HG02840 (cell line): ENCODE measurements around the gene PIP5KL1.

ENCODE experiments used
- ATAC-seq: cut with Tn5 transposase; IDR thresholded peaks from one replicate; pipeline ENCODE4 v1.9.1; 2021; ENCODE audit warnings: mild to moderate bottlenecking, moderate library complexity, moderate number of reproducible peaks; ENCODE audit not compliant: unreplicated experiment, low FRiP score

PIP5KL1 gene

GRCh38 chr9:127935765-127936221 lies 5.2 kb upstream of the PIP5KL1 start:
- no peak for ATAC-seq

GRCh38 chr9:127934986-127935385 lies 4.4 kb upstream of the PIP5KL1 start:
- ATAC-seq: no peak

- no peak for ATAC-seq
Measured at GRCh38 chr9:127934248-127934647, 3.7 kb upstream of the PIP5KL1 start.

- ATAC-seq: no peak
Measured at GRCh38 chr9:127931092-127931881, 710 bp upstream of the PIP5KL1 start.

GRCh38 chr9:127929625-127929979 lies 975 bp downstream of the PIP5KL1 start:
- no peak for ATAC-seq

- no peak for ATAC-seq
Measured at GRCh38 chr9:127928676-127929624, 1.6 kb downstream of the PIP5KL1 start.

- ATAC-seq: no peak
Measured at GRCh38 chr9:127927988-127928675, 2.4 kb downstream of the PIP5KL1 start.

- no peak for ATAC-seq
Measured at GRCh38 chr9:127927201-127927987, 3.2 kb downstream of the PIP5KL1 start.

- no peak for ATAC-seq
Measured at GRCh38 chr9:127926906-127927200, 3.7 kb downstream of the PIP5KL1 start.

- no peak for ATAC-seq
Measured at GRCh38 chr9:127925959-127926905, 4.3 kb downstream of the PIP5KL1 start.

- no peak for ATAC-seq
Measured at GRCh38 chr9:127924736-127925444, 5.7 kb downstream of the PIP5KL1 start.

- ATAC-seq: no peak
Measured at GRCh38 chr9:127923771-127924170, 6.8 kb downstream of the PIP5KL1 start.

GRCh38 chr9:127923046-127923445 lies 7.5 kb downstream of the PIP5KL1 start:
- ATAC-seq: no peak

- ATAC-seq: no peak
Measured at GRCh38 chr9:127921557-127922120, 8.9 kb downstream of the PIP5KL1 start.

GRCh38 chr9:127920794-127921193 lies 9.8 kb downstream of the PIP5KL1 start:
- ATAC-seq: no peak

- no peak for ATAC-seq
Measured at GRCh38 chr9:127919253-127919815, 11.2 kb downstream of the PIP5KL1 start.

GRCh38 chr9:127918183-127919107 lies 12.1 kb downstream of the PIP5KL1 start:
- no peak for ATAC-seq
